ENCODE results near the gene RARG.
A peak's percentile ranks its signal among the peaks of the same experiment; 100 is the strongest.

GRCh38 chr12:53174881-53175491, 57.0 kb downstream of the RARG start:
- TF ChIP-seq ZNF626 (tag by site-specific recombination; IDR thresholded peaks at IDR 0.05) (no peak), BCL11A (tag by site-specific recombination; IDR thresholded peaks at IDR 0.05; ENCODE audit: low read depth) (no peak), MZF1 (tag by site-specific recombination; IDR thresholded peaks at IDR 0.05; ENCODE audit: borderline replicate concordance) (no peak), ZNF670 (tag by site-specific recombination; IDR thresholded peaks at IDR 0.05; ENCODE audit: low read depth) (no peak), ZNF24 (tag by site-specific recombination; IDR thresholded peaks at IDR 0.05) (no peak), ZIC2 (tag by site-specific recombination; IDR thresholded peaks at IDR 0.05) (peak; percentile 79), PBX3 (CRISPR knock-in tag; IDR thresholded peaks at IDR 0.05) (no peak), ZNF398 (tag by site-specific recombination; IDR thresholded peaks at IDR 0.05) (no peak), ZNF747 (tag by site-specific recombination; IDR thresholded peaks at IDR 0.05) (no peak), YY1 (tag by site-specific recombination; IDR thresholded peaks at IDR 0.05) (no peak), GLIS1 (tag by site-specific recombination; IDR thresholded peaks at IDR 0.05) (peak; percentile 81)
- TF ChIP-seq, protein P1, sequence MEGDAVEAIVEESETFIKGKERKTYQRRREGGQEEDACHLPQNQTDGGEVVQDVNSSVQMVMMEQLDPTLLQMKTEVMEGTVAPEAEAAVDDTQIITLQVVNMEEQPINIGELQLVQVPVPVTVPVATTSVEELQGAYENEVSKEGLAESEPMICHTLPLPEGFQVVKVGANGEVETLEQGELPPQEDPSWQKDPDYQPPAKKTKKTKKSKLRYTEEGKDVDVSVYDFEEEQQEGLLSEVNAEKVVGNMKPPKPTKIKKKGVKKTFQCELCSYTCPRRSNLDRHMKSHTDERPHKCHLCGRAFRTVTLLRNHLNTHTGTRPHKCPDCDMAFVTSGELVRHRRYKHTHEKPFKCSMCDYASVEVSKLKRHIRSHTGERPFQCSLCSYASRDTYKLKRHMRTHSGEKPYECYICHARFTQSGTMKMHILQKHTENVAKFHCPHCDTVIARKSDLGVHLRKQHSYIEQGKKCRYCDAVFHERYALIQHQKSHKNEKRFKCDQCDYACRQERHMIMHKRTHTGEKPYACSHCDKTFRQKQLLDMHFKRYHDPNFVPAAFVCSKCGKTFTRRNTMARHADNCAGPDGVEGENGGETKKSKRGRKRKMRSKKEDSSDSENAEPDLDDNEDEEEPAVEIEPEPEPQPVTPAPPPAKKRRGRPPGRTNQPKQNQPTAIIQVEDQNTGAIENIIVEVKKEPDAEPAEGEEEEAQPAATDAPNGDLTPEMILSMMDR (tag by site-specific recombination; IDR thresholded peaks at IDR 0.05), result no peak
- TF ChIP-seq, protein P2, sequence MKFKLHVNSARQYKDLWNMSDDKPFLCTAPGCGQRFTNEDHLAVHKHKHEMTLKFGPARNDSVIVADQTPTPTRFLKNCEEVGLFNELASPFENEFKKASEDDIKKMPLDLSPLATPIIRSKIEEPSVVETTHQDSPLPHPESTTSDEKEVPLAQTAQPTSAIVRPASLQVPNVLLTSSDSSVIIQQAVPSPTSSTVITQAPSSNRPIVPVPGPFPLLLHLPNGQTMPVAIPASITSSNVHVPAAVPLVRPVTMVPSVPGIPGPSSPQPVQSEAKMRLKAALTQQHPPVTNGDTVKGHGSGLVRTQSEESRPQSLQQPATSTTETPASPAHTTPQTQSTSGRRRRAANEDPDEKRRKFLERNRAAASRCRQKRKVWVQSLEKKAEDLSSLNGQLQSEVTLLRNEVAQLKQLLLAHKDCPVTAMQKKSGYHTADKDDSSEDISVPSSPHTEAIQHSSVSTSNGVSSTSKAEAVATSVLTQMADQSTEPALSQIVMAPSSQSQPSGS (tag by site-specific recombination; IDR thresholded peaks at IDR 0.05; ENCODE audit: low read depth), result no peak
- TF ChIP-seq, protein P3, sequence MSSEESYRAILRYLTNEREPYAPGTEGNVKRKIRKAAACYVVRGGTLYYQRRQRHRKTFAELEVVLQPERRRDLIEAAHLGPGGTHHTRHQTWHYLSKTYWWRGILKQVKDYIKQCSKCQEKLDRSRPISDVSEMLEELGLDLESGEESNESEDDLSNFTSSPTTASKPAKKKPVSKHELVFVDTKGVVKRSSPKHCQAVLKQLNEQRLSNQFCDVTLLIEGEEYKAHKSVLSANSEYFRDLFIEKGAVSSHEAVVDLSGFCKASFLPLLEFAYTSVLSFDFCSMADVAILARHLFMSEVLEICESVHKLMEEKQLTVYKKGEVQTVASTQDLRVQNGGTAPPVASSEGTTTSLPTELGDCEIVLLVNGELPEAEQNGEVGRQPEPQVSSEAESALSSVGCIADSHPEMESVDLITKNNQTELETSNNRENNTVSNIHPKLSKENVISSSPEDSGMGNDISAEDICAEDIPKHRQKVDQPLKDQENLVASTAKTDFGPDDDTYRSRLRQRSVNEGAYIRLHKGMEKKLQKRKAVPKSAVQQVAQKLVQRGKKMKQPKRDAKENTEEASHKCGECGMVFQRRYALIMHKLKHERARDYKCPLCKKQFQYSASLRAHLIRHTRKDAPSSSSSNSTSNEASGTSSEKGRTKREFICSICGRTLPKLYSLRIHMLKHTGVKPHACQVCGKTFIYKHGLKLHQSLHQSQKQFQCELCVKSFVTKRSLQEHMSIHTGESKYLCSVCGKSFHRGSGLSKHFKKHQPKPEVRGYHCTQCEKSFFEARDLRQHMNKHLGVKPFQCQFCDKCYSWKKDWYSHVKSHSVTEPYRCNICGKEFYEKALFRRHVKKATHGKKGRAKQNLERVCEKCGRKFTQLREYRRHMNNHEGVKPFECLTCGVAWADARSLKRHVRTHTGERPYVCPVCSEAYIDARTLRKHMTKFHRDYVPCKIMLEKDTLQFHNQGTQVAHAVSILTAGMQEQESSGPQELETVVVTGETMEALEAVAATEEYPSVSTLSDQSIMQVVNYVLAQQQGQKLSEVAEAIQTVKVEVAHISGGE (tag by site-specific recombination; conservative IDR thresholded peaks at IDR 0.05; ENCODE audit: low read depth), result no peak

Measured in HEK293 (cell line).